ENCODE results near the gene PLXNC1.
A peak's percentile ranks its signal among the peaks of the same experiment; 100 is the strongest.

PLXNC1 gene

GRCh38 chr12:94145191-94145983 lies 3.0 kb upstream of the PLXNC1 start:
- no peak for ATAC-seq
- Mint-ChIP-seq H3K4me1 (peaks cover 32% of the 10 kb centered on the region), H3K27me3 (no peaks in the 10 kb centered on the region), H3K9me3 (no peaks in the 10 kb centered on the region), H3K27ac (no peak overlapping the region), H3K4me3 (no peak overlapping the region), H3K36me3 (peaks cover 4% of the 10 kb centered on the region)

- H3K4me3 Mint-ChIP-seq: no peak overlapping the region
- H3K27ac Mint-ChIP-seq: peak overlapping the region; percentile 79
- H3K27me3 Mint-ChIP-seq: no peaks in the 10 kb centered on the region
- no peaks in the 10 kb centered on the region for H3K9me3 Mint-ChIP-seq
- ATAC-seq: no peak
- H3K36me3 Mint-ChIP-seq: peaks cover 5% of the 10 kb centered on the region
- peaks cover 40% of the 10 kb centered on the region for H3K4me1 Mint-ChIP-seq
Measured at GRCh38 chr12:94146166-94146936, 2.0 kb upstream of the PLXNC1 start.

GRCh38 chr12:94147387-94147990 lies 888 bp upstream of the PLXNC1 start:
- ATAC-seq: no peak
- peak overlapping the region; percentile 90 for H3K4me3 Mint-ChIP-seq
- peak overlapping the region; percentile 79 for H3K27ac Mint-ChIP-seq
- no peaks in the 10 kb centered on the region for H3K9me3 Mint-ChIP-seq
- H3K27me3 Mint-ChIP-seq: no peaks in the 10 kb centered on the region
- H3K36me3 Mint-ChIP-seq: peaks cover 6% of the 10 kb centered on the region
- peaks cover 47% of the 10 kb centered on the region for H3K4me1 Mint-ChIP-seq

GRCh38 chr12:94148739-94149118 lies 352 bp downstream of the PLXNC1 start:
- Mint-ChIP-seq H3K4me3 (peak overlapping the region; percentile 91), H3K27ac (peak overlapping the region; percentile 83), H3K4me1 (peaks cover 56% of the 10 kb centered on the region), H3K27me3 (no peaks in the 10 kb centered on the region), H3K9me3 (no peaks in the 10 kb centered on the region), H3K36me3 (peaks cover 18% of the 10 kb centered on the region)
- peak; percentile 28 for ATAC-seq

DNA sequence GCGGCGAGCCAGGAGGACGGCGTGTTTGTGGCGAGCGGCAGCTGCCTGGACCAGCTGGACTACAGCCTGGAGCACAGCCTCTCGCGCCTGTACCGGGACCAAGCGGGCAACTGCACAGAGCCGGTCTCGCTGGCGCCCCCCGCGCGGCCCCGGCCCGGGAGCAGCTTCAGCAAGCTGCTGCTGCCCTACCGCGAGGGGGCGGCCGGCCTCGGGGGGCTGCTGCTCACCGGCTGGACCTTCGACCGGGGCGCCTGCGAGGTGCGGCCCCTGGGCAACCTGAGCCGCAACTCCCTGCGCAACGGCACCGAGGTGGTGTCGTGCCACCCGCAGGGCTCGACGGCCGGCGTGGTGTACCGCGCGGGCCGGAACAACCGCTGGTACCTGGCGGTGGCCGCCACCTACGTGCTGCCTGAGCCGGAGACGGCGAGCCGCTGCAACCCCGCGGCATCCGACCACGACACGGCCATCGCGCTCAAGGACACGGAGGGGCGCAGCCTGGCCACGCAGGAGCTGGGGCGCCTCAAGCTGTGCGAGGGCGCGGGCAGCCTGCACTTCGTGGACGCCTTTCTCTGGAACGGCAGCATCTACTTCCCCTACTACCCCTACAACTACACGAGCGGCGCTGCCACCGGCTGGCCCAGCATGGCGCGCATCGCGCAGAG lies 873 bp downstream of the PLXNC1 start:
- ATAC-seq: peak; percentile 62

DNA sequence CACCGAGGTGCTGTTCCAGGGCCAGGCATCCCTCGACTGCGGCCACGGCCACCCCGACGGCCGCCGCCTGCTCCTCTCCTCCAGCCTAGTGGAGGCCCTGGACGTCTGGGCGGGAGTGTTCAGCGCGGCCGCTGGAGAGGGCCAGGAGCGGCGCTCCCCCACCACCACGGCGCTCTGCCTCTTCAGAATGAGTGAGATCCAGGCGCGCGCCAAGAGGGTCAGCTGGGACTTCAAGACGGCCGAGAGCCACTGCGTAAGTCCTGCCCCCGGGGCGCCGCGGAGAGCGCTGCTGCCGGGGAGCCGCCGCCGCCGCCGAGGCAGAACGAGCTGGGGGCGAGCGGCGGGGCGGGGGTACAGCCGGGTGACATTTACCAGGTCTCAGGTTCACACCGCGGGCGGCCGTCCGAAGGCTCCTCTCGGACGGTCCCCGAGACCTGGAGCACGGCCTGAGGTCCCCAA lies 1.4 kb downstream of the PLXNC1 start:
- H3K4me1 Mint-ChIP-seq: peaks cover 63% of the 10 kb centered on the region
- H3K9me3 Mint-ChIP-seq: no peaks in the 10 kb centered on the region
- H3K27me3 Mint-ChIP-seq: no peaks in the 10 kb centered on the region
- H3K27ac Mint-ChIP-seq: peak overlapping the region; percentile 83
- H3K36me3 Mint-ChIP-seq: peaks cover 22% of the 10 kb centered on the region
- ATAC-seq: peak; percentile 2
- H3K4me3 Mint-ChIP-seq: peak overlapping the region; percentile 98

More for the DNA sequence above, 873 bp downstream of the PLXNC1 start:
- no peaks in the 10 kb centered on the region for H3K27me3 Mint-ChIP-seq
- H3K4me1 Mint-ChIP-seq: peaks cover 60% of the 10 kb centered on the region
- peak overlapping the region; percentile 98 for H3K4me3 Mint-ChIP-seq
- peaks cover 22% of the 10 kb centered on the region for H3K36me3 Mint-ChIP-seq
- peak overlapping the region; percentile 83 for H3K27ac Mint-ChIP-seq
- H3K9me3 Mint-ChIP-seq: no peaks in the 10 kb centered on the region

DNA sequence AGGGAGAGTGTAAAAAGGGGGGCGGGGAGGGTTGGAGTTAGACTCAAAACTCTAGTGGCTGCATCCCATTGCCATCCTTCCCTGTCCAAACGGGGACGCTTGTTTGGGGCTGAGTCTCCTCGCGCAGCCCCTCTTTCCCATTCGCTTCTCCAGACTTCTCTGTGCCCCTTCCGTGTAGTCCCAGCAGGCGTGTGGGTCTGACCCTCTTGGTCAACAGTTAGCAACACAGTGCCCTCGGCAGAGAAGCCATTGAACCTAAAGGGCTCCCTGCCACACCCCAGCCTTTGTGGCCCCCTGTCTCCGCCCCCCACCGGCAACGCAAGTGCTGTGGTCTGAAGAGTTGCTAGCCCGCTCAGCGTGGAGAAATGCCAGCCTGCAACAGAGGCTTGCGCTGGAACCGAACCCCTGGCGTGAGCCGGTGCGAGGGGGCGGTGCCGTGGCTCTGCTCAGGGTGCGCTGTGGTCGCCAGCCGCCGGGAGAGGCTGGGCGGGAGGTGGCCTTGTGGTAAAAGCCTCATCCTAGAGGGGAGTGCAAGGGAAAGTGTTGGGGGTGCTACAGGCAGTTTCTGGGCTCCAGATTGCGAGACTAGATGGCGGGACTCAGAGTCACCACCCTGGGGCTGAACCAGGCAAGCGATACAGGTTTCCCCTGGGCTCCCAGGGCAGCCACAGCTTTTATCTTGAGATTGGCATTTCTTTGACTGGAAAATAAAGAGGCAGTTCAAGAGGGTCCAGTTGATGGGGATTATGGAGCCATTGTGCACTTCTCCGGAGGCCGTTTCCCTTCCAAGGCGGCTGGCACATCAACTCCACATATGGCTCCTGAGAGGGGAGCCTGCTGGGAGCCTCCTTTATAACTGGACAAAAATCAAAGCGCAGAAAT lies 2.1 kb downstream of the PLXNC1 start:
- Mint-ChIP-seq H3K4me3 (peak overlapping the region; percentile 98), H3K4me1 (peaks cover 68% of the 10 kb centered on the region), H3K9me3 (no peaks in the 10 kb centered on the region), H3K27me3 (no peaks in the 10 kb centered on the region), H3K27ac (peak overlapping the region; percentile 83), H3K36me3 (peaks cover 22% of the 10 kb centered on the region)
- ATAC-seq: peak; percentile 2

GRCh38 chr12:94151582-94151981 lies 3.2 kb downstream of the PLXNC1 start:
- H3K27me3 Mint-ChIP-seq: no peaks in the 10 kb centered on the region
- H3K9me3 Mint-ChIP-seq: no peaks in the 10 kb centered on the region
- peaks cover 69% of the 10 kb centered on the region for H3K4me1 Mint-ChIP-seq
- no peak for ATAC-seq
- no peak overlapping the region for H3K27ac Mint-ChIP-seq
- peaks cover 28% of the 10 kb centered on the region for H3K36me3 Mint-ChIP-seq
- H3K4me3 Mint-ChIP-seq: peak overlapping the region; percentile 98

DNA sequence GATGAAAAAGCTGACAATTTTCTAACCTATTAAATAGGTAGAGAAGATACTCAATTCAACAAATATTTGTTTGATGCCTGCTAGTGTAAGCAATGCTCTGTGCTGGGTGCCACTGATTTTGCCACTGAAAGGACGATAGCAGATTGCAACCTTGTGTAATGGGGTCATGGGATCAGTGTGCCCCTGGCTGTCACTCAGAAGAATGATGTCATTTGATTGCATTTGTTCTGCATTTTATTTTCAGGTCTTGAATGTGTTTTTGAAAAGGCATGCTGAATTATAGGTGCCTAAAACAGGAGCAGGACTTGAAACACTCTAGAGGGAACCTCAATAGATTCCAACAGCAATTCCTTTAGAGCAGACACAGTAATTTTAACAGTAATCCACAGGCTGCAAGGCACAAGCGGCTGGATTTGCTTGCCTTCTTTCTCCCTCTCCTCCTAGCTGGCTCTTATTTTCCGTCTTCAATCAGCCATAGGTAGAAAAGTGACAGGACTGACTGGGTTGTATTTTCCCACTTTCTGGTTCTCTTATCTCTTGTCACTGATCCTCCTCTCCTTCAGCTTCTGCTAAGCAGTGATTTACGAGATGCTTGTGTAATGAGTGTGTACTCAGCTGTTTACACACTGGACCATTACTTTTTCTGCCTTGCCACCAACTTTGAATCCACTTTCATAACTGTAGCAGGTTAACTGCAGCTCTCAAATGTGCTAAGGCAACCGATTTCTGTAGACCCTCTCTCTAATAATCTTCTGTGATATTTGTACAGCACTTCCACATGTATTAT lies 4.1 kb downstream of the PLXNC1 start:
- H3K27ac Mint-ChIP-seq: peak overlapping the region; percentile 46
- H3K4me1 Mint-ChIP-seq: peaks cover 69% of the 10 kb centered on the region
- H3K4me3 Mint-ChIP-seq: peak overlapping the region; percentile 42
- no peaks in the 10 kb centered on the region for H3K27me3 Mint-ChIP-seq
- H3K9me3 Mint-ChIP-seq: no peaks in the 10 kb centered on the region
- H3K36me3 Mint-ChIP-seq: peaks cover 28% of the 10 kb centered on the region
- ATAC-seq: no peak

DNA sequence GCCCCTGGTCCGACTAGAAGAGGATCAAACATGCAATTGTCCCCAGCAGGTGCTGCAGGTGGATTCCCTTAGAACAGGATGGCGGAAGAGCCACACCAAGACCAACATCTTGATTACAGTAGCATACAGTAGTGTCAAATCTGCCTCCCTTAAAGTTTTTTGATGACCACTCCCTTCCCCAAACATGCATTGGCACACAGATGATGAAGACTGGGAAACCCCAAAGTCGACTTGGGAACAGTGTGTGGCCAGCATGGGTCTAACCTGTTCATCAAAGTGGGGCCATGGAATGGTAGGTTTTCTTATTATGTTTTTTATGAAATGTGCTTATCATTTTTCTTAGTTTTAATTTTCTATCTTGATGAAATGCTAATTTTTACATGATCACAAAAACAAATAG lies 8.8 kb downstream of the PLXNC1 start:
- Mint-ChIP-seq H3K4me1 (peaks cover 83% of the 10 kb centered on the region), H3K4me3 (no peak overlapping the region), H3K27ac (peak overlapping the region; percentile 76), H3K36me3 (peaks cover 51% of the 10 kb centered on the region), H3K27me3 (no peaks in the 10 kb centered on the region), H3K9me3 (peaks cover 3% of the 10 kb centered on the region)
- ATAC-seq: no peak

- peak overlapping the region; percentile 24 for H3K4me3 Mint-ChIP-seq
- H3K27me3 Mint-ChIP-seq: no peaks in the 10 kb centered on the region
- H3K4me1 Mint-ChIP-seq: peaks cover 81% of the 10 kb centered on the region
- peaks cover 4% of the 10 kb centered on the region for H3K9me3 Mint-ChIP-seq
- ATAC-seq: peak; percentile 78
- peak overlapping the region; percentile 76 for H3K27ac Mint-ChIP-seq
- H3K36me3 Mint-ChIP-seq: peaks cover 51% of the 10 kb centered on the region
Measured at GRCh38 chr12:94157981-94158411, 9.6 kb downstream of the PLXNC1 start.

- H3K4me1 Mint-ChIP-seq: peaks cover 78% of the 10 kb centered on the region
- H3K36me3 Mint-ChIP-seq: peaks cover 45% of the 10 kb centered on the region
- ATAC-seq: no peak
- H3K27me3 Mint-ChIP-seq: no peaks in the 10 kb centered on the region
- peak overlapping the region; percentile 76 for H3K27ac Mint-ChIP-seq
- H3K9me3 Mint-ChIP-seq: peaks cover 4% of the 10 kb centered on the region
- H3K4me3 Mint-ChIP-seq: no peak overlapping the region
Measured at GRCh38 chr12:94158666-94159065, 10.3 kb downstream of the PLXNC1 start.

GRCh38 chr12:94162108-94162507 lies 13.7 kb downstream of the PLXNC1 start:
- Mint-ChIP-seq H3K27me3 (no peaks in the 10 kb centered on the region), H3K4me1 (peaks cover 62% of the 10 kb centered on the region), H3K4me3 (no peak overlapping the region), H3K27ac (peak overlapping the region; percentile 10), H3K36me3 (peaks cover 39% of the 10 kb centered on the region), H3K9me3 (peaks cover 4% of the 10 kb centered on the region)
- ATAC-seq: no peak
